CD4-positive, alpha-beta T cell treated with Interleukin-2 at 100 ng/mL for 4 hours (primary cell): ENCODE measurements around the gene CFAP97D1.

Experiments used
- DNase-seq: peaks from one replicate; pipeline ENCODE4 v3.0.0-alpha.2; 2020; ENCODE audit warnings: low spot score

CFAP97D1 gene

GRCh38 chr17:43799047-43799446 is 18.8 kb downstream of the CFAP97D1 start:
- no peak for DNase-seq

- no peak for DNase-seq
Measured at GRCh38 chr17:43800736-43801135, 20.5 kb downstream of the CFAP97D1 start.

GRCh38 chr17:43801844-43802243 is 21.6 kb downstream of the CFAP97D1 start:
- no peak for DNase-seq

GRCh38 chr17:43803758-43804157 is 23.5 kb downstream of the CFAP97D1 start:
- DNase-seq, result no peak

- no peak for DNase-seq
Measured at GRCh38 chr17:43805117-43805516, 24.9 kb downstream of the CFAP97D1 start.

- no peak for DNase-seq
Measured at GRCh38 chr17:43808076-43808475, 27.8 kb downstream of the CFAP97D1 start.

- no peak for DNase-seq
Measured at GRCh38 chr17:43809121-43809520, 28.9 kb downstream of the CFAP97D1 start.

GRCh38 chr17:43810226-43810715 is 30.0 kb downstream of the CFAP97D1 start:
- no peak for DNase-seq

- DNase-seq, result no peak
Measured at GRCh38 chr17:43810823-43811222, 30.6 kb downstream of the CFAP97D1 start.

- DNase-seq, result no peak
Measured at GRCh38 chr17:43812396-43813265, 32.4 kb downstream of the CFAP97D1 start.

GRCh38 chr17:43813386-43813785 is 33.2 kb downstream of the CFAP97D1 start:
- DNase-seq, result no peak

GRCh38 chr17:43814026-43814425 is 33.8 kb downstream of the CFAP97D1 start:
- DNase-seq, result no peak

- DNase-seq, result no peak
Measured at GRCh38 chr17:43814714-43815113, 34.5 kb downstream of the CFAP97D1 start.

GRCh38 chr17:43816336-43817320 is 36.4 kb downstream of the CFAP97D1 start:
- no peak for DNase-seq

- no peak for DNase-seq
Measured at GRCh38 chr17:43817826-43818225, 37.6 kb downstream of the CFAP97D1 start.

GRCh38 chr17:43818966-43819365 is 38.7 kb downstream of the CFAP97D1 start:
- no peak for DNase-seq

- no peak for DNase-seq
Measured at GRCh38 chr17:43820759-43821158, 40.5 kb downstream of the CFAP97D1 start.

GRCh38 chr17:43822570-43823190 is 42.4 kb downstream of the CFAP97D1 start:
- no peak for DNase-seq

GRCh38 chr17:43823350-43824084 is 43.3 kb downstream of the CFAP97D1 start:
- no peak for DNase-seq

- DNase-seq, result no peak
Measured at GRCh38 chr17:43825567-43825966, 45.3 kb downstream of the CFAP97D1 start.

GRCh38 chr17:43826206-43826605 is 46.0 kb downstream of the CFAP97D1 start:
- no peak for DNase-seq
